ENCODE data around the gene TPPP3.

The TPPP3 gene

DNA sequence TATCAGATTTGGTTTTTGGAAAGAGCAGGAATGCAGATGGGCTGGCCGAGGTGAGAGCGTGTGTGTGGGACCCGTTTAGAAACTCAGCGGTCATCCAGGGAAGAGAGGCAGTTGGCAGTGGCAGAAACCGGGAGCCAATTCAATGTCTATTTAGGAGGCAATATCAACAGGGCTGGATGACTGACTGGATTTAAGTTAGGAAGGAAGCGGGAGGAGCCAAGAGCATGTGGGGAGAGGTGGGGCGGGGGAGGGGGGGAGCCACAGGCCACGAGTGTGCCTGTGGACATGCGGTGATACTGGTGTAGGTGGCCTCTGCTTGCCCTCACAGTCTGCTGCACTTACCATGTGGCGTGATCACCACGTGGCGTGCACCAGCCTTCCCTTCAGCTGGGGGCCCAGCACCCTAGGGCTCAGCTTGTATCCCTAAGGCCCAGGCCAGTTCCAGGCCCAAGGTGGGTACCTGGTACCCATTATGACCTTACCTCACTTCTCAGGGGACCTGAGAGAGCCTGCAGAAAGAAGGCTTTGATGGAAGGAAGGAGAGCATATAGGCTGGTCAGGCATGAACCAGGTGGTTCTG, 10.8 kb upstream of the TPPP3 start:
- no peak overlapping the region for H3K4me3 ChIP-seq (replicated peaks; ENCODE audit: insufficient read depth, low read length)
- no peak for DNase-seq (ENCODE audit: low read depth in 1 of 2, low spot score in 1 of 2)
- no peaks in the 10 kb centered on the region for H3K27me3 ChIP-seq (ENCODE audit: insufficient read depth, poor library complexity, severe bottlenecking)
- no peak overlapping the region for H3K27ac ChIP-seq (replicated peaks)
- TF ChIP-seq GABPA (IDR thresholded peaks at IDR 0.05; ENCODE audit: low read depth) (no peak), POLR2AphosphoS5 (IDR thresholded peaks at IDR 0.05; ENCODE audit: low read depth) (no peak), SPI1 (IDR thresholded peaks at IDR 0.05; ENCODE audit: borderline replicate concordance, low read depth) (no peak)
- TF ChIP-seq, protein P1, sequence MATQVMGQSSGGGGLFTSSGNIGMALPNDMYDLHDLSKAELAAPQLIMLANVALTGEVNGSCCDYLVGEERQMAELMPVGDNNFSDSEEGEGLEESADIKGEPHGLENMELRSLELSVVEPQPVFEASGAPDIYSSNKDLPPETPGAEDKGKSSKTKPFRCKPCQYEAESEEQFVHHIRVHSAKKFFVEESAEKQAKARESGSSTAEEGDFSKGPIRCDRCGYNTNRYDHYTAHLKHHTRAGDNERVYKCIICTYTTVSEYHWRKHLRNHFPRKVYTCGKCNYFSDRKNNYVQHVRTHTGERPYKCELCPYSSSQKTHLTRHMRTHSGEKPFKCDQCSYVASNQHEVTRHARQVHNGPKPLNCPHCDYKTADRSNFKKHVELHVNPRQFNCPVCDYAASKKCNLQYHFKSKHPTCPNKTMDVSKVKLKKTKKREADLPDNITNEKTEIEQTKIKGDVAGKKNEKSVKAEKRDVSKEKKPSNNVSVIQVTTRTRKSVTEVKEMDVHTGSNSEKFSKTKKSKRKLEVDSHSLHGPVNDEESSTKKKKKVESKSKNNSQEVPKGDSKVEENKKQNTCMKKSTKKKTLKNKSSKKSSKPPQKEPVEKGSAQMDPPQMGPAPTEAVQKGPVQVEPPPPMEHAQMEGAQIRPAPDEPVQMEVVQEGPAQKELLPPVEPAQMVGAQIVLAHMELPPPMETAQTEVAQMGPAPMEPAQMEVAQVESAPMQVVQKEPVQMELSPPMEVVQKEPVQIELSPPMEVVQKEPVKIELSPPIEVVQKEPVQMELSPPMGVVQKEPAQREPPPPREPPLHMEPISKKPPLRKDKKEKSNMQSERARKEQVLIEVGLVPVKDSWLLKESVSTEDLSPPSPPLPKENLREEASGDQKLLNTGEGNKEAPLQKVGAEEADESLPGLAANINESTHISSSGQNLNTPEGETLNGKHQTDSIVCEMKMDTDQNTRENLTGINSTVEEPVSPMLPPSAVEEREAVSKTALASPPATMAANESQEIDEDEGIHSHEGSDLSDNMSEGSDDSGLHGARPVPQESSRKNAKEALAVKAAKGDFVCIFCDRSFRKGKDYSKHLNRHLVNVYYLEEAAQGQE (IDR thresholded peaks at IDR 0.05; ENCODE audit: insufficient replicate concordance, low read depth), result no peak
- TF ChIP-seq, protein P2, sequence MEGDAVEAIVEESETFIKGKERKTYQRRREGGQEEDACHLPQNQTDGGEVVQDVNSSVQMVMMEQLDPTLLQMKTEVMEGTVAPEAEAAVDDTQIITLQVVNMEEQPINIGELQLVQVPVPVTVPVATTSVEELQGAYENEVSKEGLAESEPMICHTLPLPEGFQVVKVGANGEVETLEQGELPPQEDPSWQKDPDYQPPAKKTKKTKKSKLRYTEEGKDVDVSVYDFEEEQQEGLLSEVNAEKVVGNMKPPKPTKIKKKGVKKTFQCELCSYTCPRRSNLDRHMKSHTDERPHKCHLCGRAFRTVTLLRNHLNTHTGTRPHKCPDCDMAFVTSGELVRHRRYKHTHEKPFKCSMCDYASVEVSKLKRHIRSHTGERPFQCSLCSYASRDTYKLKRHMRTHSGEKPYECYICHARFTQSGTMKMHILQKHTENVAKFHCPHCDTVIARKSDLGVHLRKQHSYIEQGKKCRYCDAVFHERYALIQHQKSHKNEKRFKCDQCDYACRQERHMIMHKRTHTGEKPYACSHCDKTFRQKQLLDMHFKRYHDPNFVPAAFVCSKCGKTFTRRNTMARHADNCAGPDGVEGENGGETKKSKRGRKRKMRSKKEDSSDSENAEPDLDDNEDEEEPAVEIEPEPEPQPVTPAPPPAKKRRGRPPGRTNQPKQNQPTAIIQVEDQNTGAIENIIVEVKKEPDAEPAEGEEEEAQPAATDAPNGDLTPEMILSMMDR (IDR thresholded peaks at IDR 0.05; ENCODE audit: insufficient read depth, low read length), result no peak

DNA sequence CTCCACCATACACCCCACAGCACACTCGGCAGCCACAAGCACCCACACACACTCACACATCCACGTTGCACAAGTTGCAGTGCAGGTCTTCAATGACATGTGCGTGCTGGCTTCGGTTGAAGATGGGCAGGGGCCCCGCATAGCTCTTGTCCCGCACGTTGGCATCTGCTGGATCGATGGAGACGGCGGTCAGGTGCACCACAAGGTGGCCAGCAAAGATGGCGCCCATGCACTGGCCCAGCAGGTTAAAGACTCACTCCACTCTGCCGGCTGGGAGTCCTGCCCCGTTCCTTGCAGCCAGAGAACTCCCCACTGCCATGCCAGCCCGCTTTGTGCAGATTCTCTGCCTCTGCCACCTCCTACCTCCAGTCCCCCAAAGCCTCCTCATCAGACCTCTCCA, 7.6 kb upstream of the TPPP3 start:
- no peak for TF ChIP-seq GABPA (IDR thresholded peaks at IDR 0.05; ENCODE audit: low read depth)
- no peak for TF ChIP-seq SPI1 (IDR thresholded peaks at IDR 0.05; ENCODE audit: borderline replicate concordance, low read depth)
- TF ChIP-seq POLR2AphosphoS5 (IDR thresholded peaks at IDR 0.05; ENCODE audit: low read depth), result no peak
- TF ChIP-seq, protein P2 (IDR thresholded peaks at IDR 0.05; ENCODE audit: insufficient read depth, low read length), result no peak
- TF ChIP-seq, protein P1 (IDR thresholded peaks at IDR 0.05; ENCODE audit: insufficient replicate concordance, low read depth), result no peak
- Histone ChIP-seq H3K4me3 (replicated peaks; ENCODE audit: insufficient read depth, low read length) (no peak overlapping the region), H3K27me3 (ENCODE audit: insufficient read depth, poor library complexity, severe bottlenecking) (no peaks in the 10 kb centered on the region), H3K27ac (replicated peaks) (no peak overlapping the region)
- no peak for DNase-seq (ENCODE audit: low read depth in 1 of 2, low spot score in 1 of 2)

DNA sequence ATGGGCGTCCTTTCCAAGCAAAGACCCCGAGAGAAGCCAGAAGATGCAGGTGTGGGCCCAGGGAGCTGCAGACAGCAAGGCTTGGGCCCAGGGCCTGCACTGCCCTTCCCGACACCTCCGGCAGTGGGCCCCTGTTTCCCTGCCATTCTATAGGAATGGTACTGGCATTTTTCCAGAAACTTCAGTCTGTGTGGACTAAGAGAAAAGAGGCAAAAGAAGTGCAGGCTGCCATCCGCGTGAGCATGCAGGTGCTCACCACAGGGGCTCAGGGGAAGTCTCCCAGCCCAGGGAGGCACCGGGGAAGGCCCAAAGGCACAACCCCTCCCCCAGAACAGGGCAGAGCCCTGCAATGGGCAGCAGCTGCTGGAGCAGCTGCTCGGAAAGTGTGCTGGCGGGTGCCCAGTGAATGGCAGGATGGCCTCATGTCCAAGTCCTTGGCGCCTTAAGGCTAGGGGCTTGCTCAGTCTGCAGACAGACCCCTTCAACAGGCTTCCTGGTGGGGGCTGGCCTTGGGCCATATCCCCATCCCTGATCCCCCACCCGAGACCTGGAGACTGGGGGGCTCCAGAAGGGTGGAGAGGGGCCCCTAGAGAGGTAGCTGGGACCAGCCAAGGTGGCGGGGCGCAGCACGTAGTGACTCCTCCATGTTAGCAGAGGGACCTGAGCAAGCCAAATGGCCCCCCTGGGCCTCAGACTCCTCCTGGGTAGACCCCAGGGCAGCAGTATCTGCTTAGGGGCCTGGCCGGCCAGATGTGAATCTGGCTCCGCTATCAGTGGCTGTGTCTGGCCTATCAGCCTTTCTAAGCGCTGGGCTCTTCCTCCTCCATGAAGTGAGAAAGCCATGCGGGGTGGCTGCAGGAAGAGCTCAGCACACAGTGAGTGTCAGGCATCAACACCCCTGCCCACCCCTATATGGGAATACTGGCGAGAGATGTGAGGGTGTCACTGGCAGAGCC, 6.7 kb upstream of the TPPP3 start:
- Histone ChIP-seq H3K27ac (replicated peaks) (no peak overlapping the region), H3K27me3 (ENCODE audit: insufficient read depth, poor library complexity, severe bottlenecking) (no peaks in the 10 kb centered on the region), H3K4me3 (replicated peaks; ENCODE audit: insufficient read depth, low read length) (no peak overlapping the region)
- TF ChIP-seq, protein P2 (IDR thresholded peaks at IDR 0.05; ENCODE audit: insufficient read depth, low read length), result no peak
- TF ChIP-seq GABPA (IDR thresholded peaks at IDR 0.05; ENCODE audit: low read depth) (no peak), SPI1 (IDR thresholded peaks at IDR 0.05; ENCODE audit: borderline replicate concordance, low read depth) (no peak), POLR2AphosphoS5 (IDR thresholded peaks at IDR 0.05; ENCODE audit: low read depth) (no peak)
- TF ChIP-seq, protein P1 (IDR thresholded peaks at IDR 0.05; ENCODE audit: insufficient replicate concordance, low read depth), result no peak
- no peak for DNase-seq (ENCODE audit: low read depth in 1 of 2, low spot score in 1 of 2)

Measured in HL-60 (cell line).